CD4-positive, CD25-positive, alpha-beta regulatory T cell (primary cell): Measurements from ENCODE around the gene GLRX5. TPM values are rescaled to one million over a fixed set of nuclear protein-coding genes. Genes with fewer than 3 reads are reported as not detected.

Experiments
- ATAC-seq, 2 donors: fragments of 150-1000 bp; cut with Tn5 transposase; one replicate each; pipeline ENCODE4 v1.10.0; 2021; ENCODE audit warnings: low read depth in 2 of 2, moderate number of reproducible peaks in 2 of 2, moderate library complexity in 1 of 2
- DNase-seq, 3 donors: peaks; one replicate each; pipeline versions ENCODE4 v3.0.0 to v3.0.0-alpha.2; 2012 to 2022; ENCODE audit warnings: mixed read lengths in 1 of 3
- H3K27ac ChIP-seq: one replicate; pipeline ENCODE4 v1.7.0; 2013; ENCODE audit warnings: mild to moderate bottlenecking, low read length; ENCODE audit not compliant: insufficient read depth, poor library complexity, severe bottlenecking
- H3K27me3 ChIP-seq: one replicate; pipeline ENCODE4 v1.7.0; 2013; ENCODE audit warnings: low read length; ENCODE audit not compliant: control insufficient read depth, insufficient read depth
- H3K36me3 ChIP-seq: one replicate; pipeline ENCODE4 v1.7.0; 2013; ENCODE audit warnings: mild to moderate bottlenecking, low read length, moderate library complexity; ENCODE audit not compliant: control insufficient read depth, insufficient read depth
- H3K4me1 ChIP-seq: 2 replicates; pipeline ENCODE4 v1.7.0; 2013; ENCODE audit warnings: mild to moderate bottlenecking, low read length; ENCODE audit not compliant: insufficient read depth, control insufficient read depth, poor library complexity, severe bottlenecking
- H3K4me3 ChIP-seq: one replicate; pipeline ENCODE4 v1.7.0; 2013; ENCODE audit warnings: low read depth, mild to moderate bottlenecking, low read length, moderate library complexity
- H3K9me3 ChIP-seq, 2 experiments: 1 replicate in 1 of 2; 2 replicates in 1 of 2; pipeline ENCODE4 v1.7.0; 2013; ENCODE audit warnings: low read length in 2 of 2, mild to moderate bottlenecking in 1 of 2, moderate library complexity in 1 of 2; ENCODE audit not compliant: control insufficient read depth in 2 of 2
- H3K27ac Mint-ChIP-seq, 3 donors: one replicate each; pipeline ENCODE4 v1.8.0; 2020 to 2022; ENCODE audit warnings: mild to moderate bottlenecking in 3 of 3, mixed read lengths in 3 of 3, moderate library complexity in 2 of 3
- H3K27me3 Mint-ChIP-seq: one replicate; pipeline ENCODE4 v1.8.0; 2022; ENCODE audit warnings: mild to moderate bottlenecking, mixed read lengths
- H3K36me3 Mint-ChIP-seq: one replicate; pipeline ENCODE4 v1.8.0; 2020; ENCODE audit warnings: mixed read lengths
- H3K4me1 Mint-ChIP-seq, 4 donors: one replicate each; pipeline ENCODE4 v1.8.0; 2020 to 2022; ENCODE audit warnings: mixed read lengths in 4 of 4, mild to moderate bottlenecking in 1 of 4
- H3K4me3 Mint-ChIP-seq, 4 donors: one replicate each; pipeline ENCODE4 v1.8.0; 2020 to 2022; ENCODE audit warnings: mild to moderate bottlenecking in 4 of 4, mixed read lengths in 4 of 4, moderate library complexity in 3 of 4
- H3K9me3 Mint-ChIP-seq, 7 donors: one replicate each; pipeline ENCODE4 v1.8.0; 2020 to 2022; ENCODE audit warnings: mixed read lengths in 7 of 7, mild to moderate bottlenecking in 3 of 7, moderate library complexity in 2 of 7
- polyA plus RNA-seq, 4 donors: library from polyadenylated mRNA; unstranded; fragments of 300-500 nt; fragmentation: Illumina TruSeq; gene quantifications; one replicate each; pipeline ENCODE4 v1.2.3, GENCODE V29; 2021
- total RNA-seq: library from RNA; stranded (reverse); gene quantifications from one replicate; pipeline ENCODE4 v1.2.3, GENCODE V29; 2022

GLRX5 gene
- total and polyA plus RNA-seq, 5 donors from 2014 or later = 18.1 to 71.9 (median 55.7) TPM

- H3K4me3 Mint-ChIP-seq = no peak overlapping the region
- ATAC-seq (no peak), DNase-seq (no peak)
- peaks cover 8% of the 10 kb centered on the region for H3K4me1 ChIP-seq
- H3K27me3 ChIP-seq = no peaks in the 10 kb centered on the region
- H3K4me1 Mint-ChIP-seq = peaks cover 7 to 83% (median 53%) of the 10 kb centered on the region in 4 donors
- peaks cover 21% of the 10 kb centered on the region for H3K36me3 Mint-ChIP-seq
- no peaks in the 10 kb centered on the region for H3K9me3 Mint-ChIP-seq
- H3K36me3 ChIP-seq = peaks cover 7% of the 10 kb centered on the region
- H3K9me3 ChIP-seq = no peaks in the 10 kb centered on the region
- no peaks in the 10 kb centered on the region for H3K27me3 Mint-ChIP-seq
- H3K27ac ChIP-seq = no peak overlapping the region
- H3K4me3 ChIP-seq = no peak overlapping the region
- H3K27ac Mint-ChIP-seq = peak overlapping the region in 1 of 3 donors; percentile 46
Observed at GRCh38 chr14:95490138-95490509, 44.7 kb upstream of the GLRX5 start.

- ATAC-seq (no peak), DNase-seq (no peak)
- Mint-ChIP-seq H3K4me3 (no peak overlapping the region), H3K36me3 (peaks cover 21% of the 10 kb centered on the region), H3K4me1 (peaks cover 7 to 83% (median 57%) of the 10 kb centered on the region in 4 donors), H3K27me3 (no peaks in the 10 kb centered on the region), H3K9me3 (no peaks in the 10 kb centered on the region), H3K27ac (peak overlapping the region; percentile 25 to 61 (median 55))
- Histone ChIP-seq H3K9me3 (no peaks in the 10 kb centered on the region), H3K4me3 (no peak overlapping the region), H3K4me1 (peaks cover 16% of the 10 kb centered on the region), H3K36me3 (peaks cover 7% of the 10 kb centered on the region), H3K27ac (no peak overlapping the region), H3K27me3 (no peaks in the 10 kb centered on the region)
Observed at GRCh38 chr14:95490727-95491451, 44.0 kb upstream of the GLRX5 start.

GRCh38 chr14:95491936-95492608 lies 42.8 kb upstream of the GLRX5 start:
- Histone ChIP-seq H3K27me3 (no peaks in the 10 kb centered on the region), H3K4me1 (peaks cover 28% of the 10 kb centered on the region), H3K9me3 (no peaks in the 10 kb centered on the region), H3K27ac (no peak overlapping the region), H3K36me3 (peaks cover 5% of the 10 kb centered on the region), H3K4me3 (no peak overlapping the region)
- H3K4me3 Mint-ChIP-seq = no peak overlapping the region
- H3K4me1 Mint-ChIP-seq = peaks cover 7 to 85% (median 60%) of the 10 kb centered on the region in 4 donors
- peak overlapping the region in 1 of 3 donors; percentile 25 for H3K27ac Mint-ChIP-seq
- H3K9me3 Mint-ChIP-seq = no peaks in the 10 kb centered on the region
- H3K36me3 Mint-ChIP-seq = peaks cover 19% of the 10 kb centered on the region
- ATAC-seq (no peak), DNase-seq (no peak)
- no peaks in the 10 kb centered on the region for H3K27me3 Mint-ChIP-seq

- peaks cover 10 to 84% (median 57%) of the 10 kb centered on the region in 4 donors for H3K4me1 Mint-ChIP-seq
- H3K9me3 ChIP-seq = no peaks in the 10 kb centered on the region
- H3K27me3 Mint-ChIP-seq = no peaks in the 10 kb centered on the region
- peaks cover 5% of the 10 kb centered on the region for H3K36me3 ChIP-seq
- H3K27ac ChIP-seq = peak overlapping the region; percentile 48
- H3K27me3 ChIP-seq = no peaks in the 10 kb centered on the region
- no peak overlapping the region for H3K4me3 Mint-ChIP-seq
- H3K4me1 ChIP-seq = peaks cover 37% of the 10 kb centered on the region
- H3K4me3 ChIP-seq = no peak overlapping the region
- ATAC-seq = no peak
- H3K36me3 Mint-ChIP-seq = peaks cover 14% of the 10 kb centered on the region
- no peaks in the 10 kb centered on the region for H3K9me3 Mint-ChIP-seq
- peak overlapping the region; percentile 59 to 94 (median 87) for H3K27ac Mint-ChIP-seq
- no peak for DNase-seq
Observed at GRCh38 chr14:95493503-95493902, 41.3 kb upstream of the GLRX5 start.

GRCh38 chr14:95493976-95494375 lies 40.9 kb upstream of the GLRX5 start:
- Mint-ChIP-seq H3K27me3 (no peaks in the 10 kb centered on the region), H3K4me1 (peaks cover 11 to 85% (median 60%) of the 10 kb centered on the region in 4 donors)
- H3K9me3 ChIP-seq = no peaks in the 10 kb centered on the region

GRCh38 chr14:95494456-95494855 lies 40.4 kb upstream of the GLRX5 start:
- DNase-seq = no peak
- Mint-ChIP-seq H3K36me3 (peaks cover 17% of the 10 kb centered on the region), H3K27me3 (no peaks in the 10 kb centered on the region), H3K4me3 (peak overlapping the region in 2 of 4 donors; percentile 22 to 27), H3K4me1 (peaks cover 11 to 88% (median 62%) of the 10 kb centered on the region in 4 donors), H3K27ac (peak overlapping the region; percentile 94 to 98 (median 97)), H3K9me3 (no peaks in the 10 kb centered on the region)
- no peak for ATAC-seq
- Histone ChIP-seq H3K9me3 (no peaks in the 10 kb centered on the region), H3K36me3 (peaks cover 5% of the 10 kb centered on the region), H3K4me3 (no peak overlapping the region), H3K4me1 (peaks cover 37% of the 10 kb centered on the region), H3K27me3 (no peaks in the 10 kb centered on the region), H3K27ac (peak overlapping the region; percentile 48)

More at GRCh38 chr14:95493976-95494375, 40.9 kb upstream of the GLRX5 start:
- Histone ChIP-seq H3K36me3 (peaks cover 5% of the 10 kb centered on the region), H3K27ac (peak overlapping the region; percentile 48), H3K27me3 (no peaks in the 10 kb centered on the region), H3K4me3 (no peak overlapping the region), H3K4me1 (peaks cover 37% of the 10 kb centered on the region)
- ATAC-seq (no peak), DNase-seq (no peak)
- Mint-ChIP-seq H3K9me3 (no peaks in the 10 kb centered on the region), H3K4me3 (peak overlapping the region in 2 of 4 donors; percentile 22 to 27), H3K36me3 (peaks cover 14% of the 10 kb centered on the region), H3K27ac (peak overlapping the region; percentile 32 to 94 (median 74))

- Mint-ChIP-seq H3K9me3 (no peaks in the 10 kb centered on the region), H3K27me3 (no peaks in the 10 kb centered on the region), H3K4me3 (peak overlapping the region in 1 of 4 donors; percentile 53), H3K4me1 (peaks cover 11 to 89% (median 61%) of the 10 kb centered on the region in 4 donors), H3K27ac (peak overlapping the region; percentile 94 to 98 (median 97)), H3K36me3 (peaks cover 18% of the 10 kb centered on the region)
- no peaks in the 10 kb centered on the region for H3K9me3 ChIP-seq
- peak overlapping the region; percentile 75 for H3K27ac ChIP-seq
- DNase-seq = no peak
- H3K27me3 ChIP-seq = no peaks in the 10 kb centered on the region
- H3K4me3 ChIP-seq = no peak overlapping the region
- ATAC-seq = no peak
- peaks cover 40% of the 10 kb centered on the region for H3K4me1 ChIP-seq
- H3K36me3 ChIP-seq = peaks cover 6% of the 10 kb centered on the region
Observed at GRCh38 chr14:95495076-95495475, 39.8 kb upstream of the GLRX5 start.
